ENCODE measurements around the gene WDR86. TPM values are rescaled to one million over a fixed set of nuclear protein-coding genes. Genes with fewer than 3 reads are reported as not detected.

Gene WDR86
- total RNA-seq, 1 experiment from 2014 or later = 0.86 TPM

DNA sequence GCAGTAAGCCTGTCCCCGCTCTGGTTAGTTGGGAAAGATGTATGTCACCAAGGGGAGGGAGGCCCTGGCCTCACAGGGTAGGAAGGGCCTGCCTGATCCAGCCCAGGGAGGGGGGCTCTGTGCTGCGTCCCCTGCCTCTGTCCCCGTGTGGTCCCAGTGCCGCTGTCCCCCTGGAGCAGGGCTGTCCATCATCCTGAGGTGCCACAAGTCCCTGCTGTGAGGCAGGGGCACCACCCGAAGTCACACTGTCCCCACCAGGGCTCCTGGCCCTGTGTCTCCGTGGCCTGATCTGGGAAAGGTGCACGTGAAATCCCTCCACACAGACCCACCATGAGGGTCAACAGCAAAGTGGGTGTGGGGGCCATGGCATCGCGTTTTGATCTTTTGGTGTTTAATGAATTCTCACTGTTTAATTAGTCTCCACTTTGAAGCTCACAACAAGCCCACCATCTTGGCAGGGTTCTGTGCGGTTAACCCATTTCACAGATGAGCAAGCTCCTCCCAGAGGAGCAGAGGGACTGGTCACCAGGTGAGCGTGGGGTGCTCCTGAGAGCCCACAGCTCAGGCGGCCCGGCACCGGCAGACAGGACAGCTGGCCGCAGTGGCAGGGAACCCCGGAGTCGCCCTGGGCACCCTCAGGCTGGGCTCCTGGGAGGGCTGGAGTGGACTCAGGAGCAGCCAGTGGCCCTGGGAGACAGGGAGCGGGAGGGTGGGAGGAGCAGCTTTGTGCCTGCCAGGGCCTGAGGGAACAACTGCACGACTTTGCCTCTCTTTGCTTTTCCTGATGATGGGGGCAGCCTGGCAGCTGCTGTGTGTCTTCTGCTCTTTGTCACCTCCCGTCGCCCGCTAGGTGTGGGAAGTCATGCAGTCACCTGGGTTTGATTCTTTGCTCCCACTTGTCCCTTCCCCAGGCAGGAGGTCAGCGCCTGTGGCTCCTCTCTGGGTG, 42.1 kb upstream of the WDR86 start:
- POLR2A ChIA-PET (ENCODE audit: low non-redundant PET) = no interaction called here
- no peaks in the 10 kb centered on the region for H3K36me3 ChIP-seq (ENCODE audit: insufficient read depth, low read length, poor library complexity, severe bottlenecking)
- CTCF ChIA-PET = no interaction called here
- H3K27ac ChIP-seq (ENCODE audit: low read depth, low read length, poor library complexity, severe bottlenecking) = no peak overlapping the region
- no peak for DNase-seq (ENCODE audit: low spot score)
- BruUV-seq (replicated peaks) = no TSS peak
- no peaks in the 10 kb centered on the region for H3K9me3 ChIP-seq (ENCODE audit: low read depth, low read length, poor library complexity, severe bottlenecking)
- no peaks in the 10 kb centered on the region for H3K27me3 ChIP-seq (replicated peaks; ENCODE audit: insufficient read depth, low read depth, low read length, poor library complexity)
- no peak for TF ChIP-seq EZH2 (IDR thresholded peaks at IDR 0.05; ENCODE audit: borderline replicate concordance, low read depth, low read length, poor library complexity, severe bottlenecking)
- TF ChIP-seq, protein P1, sequence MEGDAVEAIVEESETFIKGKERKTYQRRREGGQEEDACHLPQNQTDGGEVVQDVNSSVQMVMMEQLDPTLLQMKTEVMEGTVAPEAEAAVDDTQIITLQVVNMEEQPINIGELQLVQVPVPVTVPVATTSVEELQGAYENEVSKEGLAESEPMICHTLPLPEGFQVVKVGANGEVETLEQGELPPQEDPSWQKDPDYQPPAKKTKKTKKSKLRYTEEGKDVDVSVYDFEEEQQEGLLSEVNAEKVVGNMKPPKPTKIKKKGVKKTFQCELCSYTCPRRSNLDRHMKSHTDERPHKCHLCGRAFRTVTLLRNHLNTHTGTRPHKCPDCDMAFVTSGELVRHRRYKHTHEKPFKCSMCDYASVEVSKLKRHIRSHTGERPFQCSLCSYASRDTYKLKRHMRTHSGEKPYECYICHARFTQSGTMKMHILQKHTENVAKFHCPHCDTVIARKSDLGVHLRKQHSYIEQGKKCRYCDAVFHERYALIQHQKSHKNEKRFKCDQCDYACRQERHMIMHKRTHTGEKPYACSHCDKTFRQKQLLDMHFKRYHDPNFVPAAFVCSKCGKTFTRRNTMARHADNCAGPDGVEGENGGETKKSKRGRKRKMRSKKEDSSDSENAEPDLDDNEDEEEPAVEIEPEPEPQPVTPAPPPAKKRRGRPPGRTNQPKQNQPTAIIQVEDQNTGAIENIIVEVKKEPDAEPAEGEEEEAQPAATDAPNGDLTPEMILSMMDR (conservative IDR thresholded peaks at IDR 0.05; ENCODE audit: low read depth, low read length) = no peak
- intact Hi-C loops (cut with micrococcal nuclease; ENCODE audit: unreplicated experiment) = no loop called here
- H3K4me1 ChIP-seq (ENCODE audit: insufficient read depth, low read length, poor library complexity, severe bottlenecking) = peaks cover 4% of the 10 kb centered on the region
- H3K4me3 ChIP-seq (ENCODE audit: low read depth, low read length, poor library complexity, severe bottlenecking) = no peak overlapping the region

DNA sequence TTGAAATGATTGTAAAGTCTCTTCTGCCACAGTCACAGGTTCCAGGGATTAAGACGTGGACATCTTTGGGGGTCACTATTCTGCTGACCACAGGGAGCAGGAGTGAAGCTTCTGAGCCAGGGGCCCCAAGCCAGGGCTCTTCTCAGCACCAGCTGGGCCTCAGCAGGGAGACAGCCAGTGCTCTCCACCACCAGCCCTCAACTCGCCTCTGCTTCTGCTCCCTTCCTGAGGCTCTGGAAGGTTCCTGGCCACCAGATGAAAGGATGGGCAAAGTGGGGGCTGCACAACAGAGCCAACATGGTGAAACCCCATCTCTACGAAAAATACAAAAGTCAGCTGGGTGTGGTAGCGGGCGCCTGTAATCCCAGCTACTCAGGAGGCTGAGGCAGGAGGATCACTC, 41.3 kb upstream of the WDR86 start:
- no TSS peak for BruUV-seq (replicated peaks)
- no peak for DNase-seq (ENCODE audit: low spot score)
- no peak overlapping the region for H3K4me3 ChIP-seq (ENCODE audit: low read depth, low read length, poor library complexity, severe bottlenecking)
- no peak overlapping the region for H3K27ac ChIP-seq (ENCODE audit: low read depth, low read length, poor library complexity, severe bottlenecking)
- H3K9me3 ChIP-seq (ENCODE audit: low read depth, low read length, poor library complexity, severe bottlenecking) = no peaks in the 10 kb centered on the region
- no peaks in the 10 kb centered on the region for H3K36me3 ChIP-seq (ENCODE audit: insufficient read depth, low read length, poor library complexity, severe bottlenecking)
- H3K27me3 ChIP-seq (replicated peaks; ENCODE audit: insufficient read depth, low read depth, low read length, poor library complexity) = no peaks in the 10 kb centered on the region
- CTCF ChIA-PET = no interaction called here
- POLR2A ChIA-PET (ENCODE audit: low non-redundant PET) = no interaction called here
- H3K4me1 ChIP-seq (ENCODE audit: insufficient read depth, low read length, poor library complexity, severe bottlenecking) = peaks cover 4% of the 10 kb centered on the region
- no peak for TF ChIP-seq EZH2 (IDR thresholded peaks at IDR 0.05; ENCODE audit: borderline replicate concordance, low read depth, low read length, poor library complexity, severe bottlenecking)
- TF ChIP-seq, protein P1 (conservative IDR thresholded peaks at IDR 0.05; ENCODE audit: low read depth, low read length) = no peak
- intact Hi-C loops (cut with micrococcal nuclease; ENCODE audit: unreplicated experiment) = no loop called here

DNA sequence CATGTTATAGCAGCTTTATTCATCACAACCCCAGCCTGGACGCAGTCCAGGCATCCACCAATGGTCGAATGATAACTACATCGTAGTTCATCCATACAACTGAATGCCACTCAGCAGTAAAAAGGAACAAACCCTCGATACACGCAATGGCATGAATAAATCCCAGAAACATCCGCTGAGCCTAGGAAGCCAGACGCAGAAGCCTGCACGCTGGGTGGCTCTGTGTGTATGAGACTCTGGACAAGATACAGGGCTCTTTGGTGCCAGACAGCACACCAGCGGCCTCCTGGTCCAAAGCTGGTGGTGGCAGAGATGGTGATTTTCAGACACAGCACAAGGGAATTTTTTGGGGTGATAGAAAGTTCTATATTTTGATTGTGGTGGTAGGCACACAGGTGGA, 40.2 kb upstream of the WDR86 start:
- no peak for TF ChIP-seq EZH2 (IDR thresholded peaks at IDR 0.05; ENCODE audit: borderline replicate concordance, low read depth, low read length, poor library complexity, severe bottlenecking)
- TF ChIP-seq, protein P1 (conservative IDR thresholded peaks at IDR 0.05; ENCODE audit: low read depth, low read length) = no peak
- ChIA-PET CTCF (interaction anchor here (1.7 kb wide), 1 partner anchor 10 kb away, joined by 3 read pairs; the partner anchor contains the start of gene CRYGN), POLR2A (ENCODE audit: low non-redundant PET) (interaction anchor here (0.7 kb wide), 1 partner anchor 83 kb away, joined by 3 read pairs; no protein-coding TSS in a partner anchor)
- Histone ChIP-seq H3K9me3 (ENCODE audit: low read depth, low read length, poor library complexity, severe bottlenecking) (no peaks in the 10 kb centered on the region), H3K27me3 (replicated peaks; ENCODE audit: insufficient read depth, low read depth, low read length, poor library complexity) (no peaks in the 10 kb centered on the region), H3K27ac (ENCODE audit: low read depth, low read length, poor library complexity, severe bottlenecking) (no peak overlapping the region), H3K4me3 (ENCODE audit: low read depth, low read length, poor library complexity, severe bottlenecking) (no peak overlapping the region), H3K36me3 (ENCODE audit: insufficient read depth, low read length, poor library complexity, severe bottlenecking) (no peaks in the 10 kb centered on the region), H3K4me1 (ENCODE audit: insufficient read depth, low read length, poor library complexity, severe bottlenecking) (peaks cover 4% of the 10 kb centered on the region)
- BruUV-seq (replicated peaks) = no TSS peak
- intact Hi-C loops (cut with micrococcal nuclease; ENCODE audit: unreplicated experiment) = loop anchor here (5.0 kb wide), 1 partner anchor 133 kb away; no protein-coding TSS in a partner anchor
- no peak for DNase-seq (ENCODE audit: low spot score)

Measured in A673 (cell line).